Measurements from ENCODE around the gene SGSM2.

Gene SGSM2

DNA sequence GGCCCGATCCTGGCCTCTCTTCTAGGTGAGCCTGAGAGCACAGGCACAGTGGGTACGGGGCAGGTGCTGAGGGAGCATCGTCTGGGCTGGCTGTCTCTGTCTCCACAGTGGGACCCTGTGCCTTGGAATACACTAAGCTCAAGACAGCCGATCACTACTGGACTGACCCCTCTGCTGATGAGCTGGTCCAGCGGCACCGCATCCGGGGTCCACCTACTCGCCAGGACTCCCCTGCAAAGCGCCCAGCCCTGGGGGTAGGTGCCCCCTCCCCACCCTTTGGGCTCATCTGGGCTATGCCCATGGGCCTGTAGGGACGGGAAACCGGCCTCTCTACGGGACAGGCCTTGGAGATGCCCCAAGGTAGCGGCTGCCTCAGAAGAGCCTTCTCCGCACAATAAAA, 25.6 kb downstream of the SGSM2 start:
- H3F3A ChIP-seq (ENCODE audit: insufficient read depth, low read length), result no peaks in the 10 kb centered on the region
- no peak overlapping the region for H3K9ac ChIP-seq (ENCODE audit: low read length)
- no peaks in the 10 kb centered on the region for H3K27me3 ChIP-seq (ENCODE audit: insufficient read depth, low read length)
- H2AFZ ChIP-seq (ENCODE audit: low read length), result no peak overlapping the region
- no peak overlapping the region for H3K4me2 ChIP-seq (ENCODE audit: low read length)
- H3K36me3 ChIP-seq (ENCODE audit: insufficient read depth, low read length), result peaks cover 17% of the 10 kb centered on the region; the same call in 1 of the 2 replicates
- no peaks in the 10 kb centered on the region for H3K79me2 ChIP-seq (ENCODE audit: insufficient read depth, low read length)
- no peaks in the 10 kb centered on the region for H3K9me2 ChIP-seq (ENCODE audit: low read depth, low read length)
- no peak overlapping the region for H3K27ac ChIP-seq (ENCODE audit: low read depth, low read length, poor library complexity, severe bottlenecking)
- no peak overlapping the region for H3K4me3 ChIP-seq (ENCODE audit: low read depth, low read length, poor library complexity, severe bottlenecking)
- H3K4me1 ChIP-seq (ENCODE audit: insufficient read depth, low read length, severe bottlenecking), result no peaks in the 10 kb centered on the region
- no peaks in the 10 kb centered on the region for H3K9me3 ChIP-seq (ENCODE audit: low read length)
- no peaks in the 10 kb centered on the region for H4K20me1 ChIP-seq (ENCODE audit: insufficient read depth, low read length)
- no peak for TF ChIP-seq EZH2 (IDR thresholded peaks at IDR 0.05; ENCODE audit: borderline replicate concordance, low read length)
- TF ChIP-seq, protein P1, sequence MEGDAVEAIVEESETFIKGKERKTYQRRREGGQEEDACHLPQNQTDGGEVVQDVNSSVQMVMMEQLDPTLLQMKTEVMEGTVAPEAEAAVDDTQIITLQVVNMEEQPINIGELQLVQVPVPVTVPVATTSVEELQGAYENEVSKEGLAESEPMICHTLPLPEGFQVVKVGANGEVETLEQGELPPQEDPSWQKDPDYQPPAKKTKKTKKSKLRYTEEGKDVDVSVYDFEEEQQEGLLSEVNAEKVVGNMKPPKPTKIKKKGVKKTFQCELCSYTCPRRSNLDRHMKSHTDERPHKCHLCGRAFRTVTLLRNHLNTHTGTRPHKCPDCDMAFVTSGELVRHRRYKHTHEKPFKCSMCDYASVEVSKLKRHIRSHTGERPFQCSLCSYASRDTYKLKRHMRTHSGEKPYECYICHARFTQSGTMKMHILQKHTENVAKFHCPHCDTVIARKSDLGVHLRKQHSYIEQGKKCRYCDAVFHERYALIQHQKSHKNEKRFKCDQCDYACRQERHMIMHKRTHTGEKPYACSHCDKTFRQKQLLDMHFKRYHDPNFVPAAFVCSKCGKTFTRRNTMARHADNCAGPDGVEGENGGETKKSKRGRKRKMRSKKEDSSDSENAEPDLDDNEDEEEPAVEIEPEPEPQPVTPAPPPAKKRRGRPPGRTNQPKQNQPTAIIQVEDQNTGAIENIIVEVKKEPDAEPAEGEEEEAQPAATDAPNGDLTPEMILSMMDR (IDR thresholded peaks at IDR 0.05; ENCODE audit: low read length), result no peak

DNA sequence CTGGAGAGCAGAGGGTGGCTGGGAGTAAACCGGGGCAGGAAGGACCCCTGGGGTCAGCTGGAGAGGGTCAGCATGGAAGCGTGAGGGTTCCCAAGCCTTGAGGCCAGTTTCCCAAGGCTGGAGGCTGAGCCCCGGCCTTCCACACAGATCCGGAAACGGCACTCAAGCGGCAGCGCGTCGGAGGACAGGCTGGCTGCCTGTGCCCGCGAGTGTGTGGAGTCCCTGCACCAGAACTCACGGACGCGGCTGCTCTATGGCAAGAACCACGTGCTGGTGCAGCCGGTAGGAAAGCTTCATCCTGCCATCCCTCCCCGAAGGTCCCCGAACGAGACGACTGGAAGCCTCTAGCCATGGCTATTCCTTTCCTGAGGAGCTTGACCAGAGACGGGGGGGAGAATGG, 26.0 kb downstream of the SGSM2 start:
- Histone ChIP-seq H3K27me3 (ENCODE audit: insufficient read depth, low read length) (no peaks in the 10 kb centered on the region), H3K9me2 (ENCODE audit: low read depth, low read length) (no peaks in the 10 kb centered on the region), H3K9me3 (ENCODE audit: low read length) (no peaks in the 10 kb centered on the region), H2AFZ (ENCODE audit: low read length) (no peak overlapping the region), H3K4me3 (ENCODE audit: low read depth, low read length, poor library complexity, severe bottlenecking) (no peak overlapping the region), H3K36me3 (ENCODE audit: insufficient read depth, low read length) (peaks cover 17% of the 10 kb centered on the region; the same call in 1 of the 2 replicates), H3K79me2 (ENCODE audit: insufficient read depth, low read length) (no peaks in the 10 kb centered on the region), H3K27ac (ENCODE audit: low read depth, low read length, poor library complexity, severe bottlenecking) (no peak overlapping the region), H3K9ac (ENCODE audit: low read length) (no peak overlapping the region), H3F3A (ENCODE audit: insufficient read depth, low read length) (no peaks in the 10 kb centered on the region), H3K4me1 (ENCODE audit: insufficient read depth, low read length, severe bottlenecking) (no peaks in the 10 kb centered on the region), H3K4me2 (ENCODE audit: low read length) (no peak overlapping the region), H4K20me1 (ENCODE audit: insufficient read depth, low read length) (no peaks in the 10 kb centered on the region)
- TF ChIP-seq EZH2 (IDR thresholded peaks at IDR 0.05; ENCODE audit: borderline replicate concordance, low read length), result no peak
- TF ChIP-seq, protein P1 (IDR thresholded peaks at IDR 0.05; ENCODE audit: low read length), result no peak

DNA sequence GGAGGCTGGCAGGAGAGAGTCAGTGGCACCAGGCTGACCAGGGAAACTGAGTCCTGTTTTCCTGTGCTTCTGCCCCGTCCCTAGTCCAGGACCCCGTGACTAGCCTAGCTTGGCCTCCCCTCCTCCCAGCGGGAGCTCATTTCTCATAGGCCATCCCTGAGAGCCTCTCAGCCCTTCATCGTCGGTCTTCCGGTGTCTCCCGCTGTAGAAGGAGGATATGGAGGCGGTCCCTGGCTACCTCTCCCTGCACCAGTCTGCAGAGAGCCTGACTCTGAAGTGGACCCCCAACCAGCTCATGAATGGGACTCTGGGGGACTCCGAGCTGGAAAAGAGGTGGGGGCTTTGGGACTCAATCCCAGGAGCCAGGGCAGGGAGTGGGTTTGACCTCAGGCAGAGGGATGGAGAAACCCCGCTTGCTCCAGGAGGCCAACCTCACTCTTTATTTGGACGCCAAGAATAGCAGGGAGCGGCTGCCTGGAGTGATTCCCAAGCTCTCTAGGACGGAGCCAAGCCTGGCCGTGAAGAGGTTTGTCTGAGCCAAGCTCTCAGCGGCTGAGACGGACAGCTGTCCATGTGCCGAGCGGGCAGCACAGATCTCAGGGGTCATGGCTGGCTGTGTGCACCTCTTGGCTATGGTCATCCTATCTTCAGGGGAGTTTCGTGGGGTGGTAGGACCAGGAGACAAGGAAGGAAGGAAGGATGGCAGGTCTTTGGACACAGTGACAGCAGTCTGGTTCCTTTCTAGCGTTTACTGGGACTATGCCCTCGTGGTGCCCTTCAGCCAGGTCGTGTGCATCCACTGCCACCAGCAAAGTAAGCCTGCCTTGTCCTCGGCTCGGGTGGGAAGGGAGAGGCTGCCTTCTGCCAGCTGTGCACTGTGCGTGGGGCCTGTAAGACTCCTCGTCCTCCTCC, 26.8 kb downstream of the SGSM2 start:
- no peaks in the 10 kb centered on the region for H3K4me1 ChIP-seq (ENCODE audit: insufficient read depth, low read length, severe bottlenecking)
- no peaks in the 10 kb centered on the region for H4K20me1 ChIP-seq (ENCODE audit: insufficient read depth, low read length)
- no peak overlapping the region for H3K4me2 ChIP-seq (ENCODE audit: low read length)
- no peak overlapping the region for H3K27ac ChIP-seq (ENCODE audit: low read depth, low read length, poor library complexity, severe bottlenecking)
- H3K4me3 ChIP-seq (ENCODE audit: low read depth, low read length, poor library complexity, severe bottlenecking), result no peak overlapping the region
- no peak overlapping the region for H2AFZ ChIP-seq (ENCODE audit: low read length)
- no peaks in the 10 kb centered on the region for H3F3A ChIP-seq (ENCODE audit: insufficient read depth, low read length)
- H3K9me3 ChIP-seq (ENCODE audit: low read length), result no peaks in the 10 kb centered on the region
- H3K9ac ChIP-seq (ENCODE audit: low read length), result no peak overlapping the region
- H3K36me3 ChIP-seq (ENCODE audit: insufficient read depth, low read length), result peaks cover 17% of the 10 kb centered on the region; the same call in 1 of the 2 replicates
- H3K27me3 ChIP-seq (ENCODE audit: insufficient read depth, low read length), result no peaks in the 10 kb centered on the region
- H3K79me2 ChIP-seq (ENCODE audit: insufficient read depth, low read length), result no peaks in the 10 kb centered on the region
- H3K9me2 ChIP-seq (ENCODE audit: low read depth, low read length), result no peaks in the 10 kb centered on the region
- TF ChIP-seq, protein P1 (IDR thresholded peaks at IDR 0.05; ENCODE audit: low read length), result no peak
- no peak for TF ChIP-seq EZH2 (IDR thresholded peaks at IDR 0.05; ENCODE audit: borderline replicate concordance, low read length)
